Coronary artery (tissue), 2 donors: Measurements from ENCODE around the gene CHST10.

Experiments used
- DNase-seq: peaks from one replicate; pipeline ENCODE4 v3.0.0-alpha.2; 2017; ENCODE audit warnings: low spot score
- H3K27ac ChIP-seq, 2 donors: fragments of 200-600 bp; sonication (generic); one replicate each; pipeline ENCODE4 v1.5.1; 2016 to 2019
- H3K4me3 ChIP-seq: fragments of 200-600 bp; sonication (generic); 2 replicates; pipeline ENCODE4 v1.5.1; 2016; ENCODE audit warnings: mild to moderate bottlenecking, moderate library complexity
- TF ChIP-seq, protein P1 (sequence below): fragments of 200-600 bp; sonication (generic); IDR thresholded peaks from one replicate; pipeline ENCODE4 v1.5.1; 2019; ENCODE audit warnings: antibody characterized with exemption

Gene CHST10

DNA sequence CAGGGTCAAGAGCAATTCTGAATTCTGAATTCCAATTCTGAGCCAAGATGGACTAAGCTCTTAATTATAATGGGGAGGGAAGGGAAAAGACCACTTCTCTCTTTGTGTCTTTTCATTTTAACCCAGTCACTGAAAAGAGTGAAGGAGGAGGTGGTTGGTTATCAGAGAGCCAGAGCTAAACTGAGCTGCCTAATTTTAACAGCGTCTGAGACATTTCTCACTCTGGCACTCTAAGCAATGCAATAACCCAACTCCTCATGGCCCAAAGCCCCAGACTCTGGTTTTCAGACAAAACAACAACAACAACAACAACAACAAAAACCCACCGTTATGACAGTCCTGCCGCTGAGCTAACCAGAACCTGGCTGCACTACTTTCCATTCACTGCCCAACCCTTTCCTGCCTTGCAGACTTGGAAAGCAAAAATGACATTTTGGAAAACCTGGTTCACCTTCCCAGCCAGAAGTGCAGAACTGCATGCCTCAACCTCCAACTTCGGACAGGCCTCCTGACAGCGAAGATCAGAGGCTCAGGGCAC is 1.0 kb downstream of the CHST10 start:
- Histone ChIP-seq H3K4me3 (peak overlapping the region; percentile 82), H3K27ac (peak overlapping the region in 1 of 2 donors; percentile 79)
- no peak for DNase-seq
- TF ChIP-seq, protein P1, sequence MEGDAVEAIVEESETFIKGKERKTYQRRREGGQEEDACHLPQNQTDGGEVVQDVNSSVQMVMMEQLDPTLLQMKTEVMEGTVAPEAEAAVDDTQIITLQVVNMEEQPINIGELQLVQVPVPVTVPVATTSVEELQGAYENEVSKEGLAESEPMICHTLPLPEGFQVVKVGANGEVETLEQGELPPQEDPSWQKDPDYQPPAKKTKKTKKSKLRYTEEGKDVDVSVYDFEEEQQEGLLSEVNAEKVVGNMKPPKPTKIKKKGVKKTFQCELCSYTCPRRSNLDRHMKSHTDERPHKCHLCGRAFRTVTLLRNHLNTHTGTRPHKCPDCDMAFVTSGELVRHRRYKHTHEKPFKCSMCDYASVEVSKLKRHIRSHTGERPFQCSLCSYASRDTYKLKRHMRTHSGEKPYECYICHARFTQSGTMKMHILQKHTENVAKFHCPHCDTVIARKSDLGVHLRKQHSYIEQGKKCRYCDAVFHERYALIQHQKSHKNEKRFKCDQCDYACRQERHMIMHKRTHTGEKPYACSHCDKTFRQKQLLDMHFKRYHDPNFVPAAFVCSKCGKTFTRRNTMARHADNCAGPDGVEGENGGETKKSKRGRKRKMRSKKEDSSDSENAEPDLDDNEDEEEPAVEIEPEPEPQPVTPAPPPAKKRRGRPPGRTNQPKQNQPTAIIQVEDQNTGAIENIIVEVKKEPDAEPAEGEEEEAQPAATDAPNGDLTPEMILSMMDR = no peak

- TF ChIP-seq, protein P1 = no peak
These were observed 3.9 kb downstream of the CHST10 start for GRCh38 chr2:100413571-100413970.

GRCh38 chr2:100412881-100413321 is 4.6 kb downstream of the CHST10 start:
- TF ChIP-seq, protein P1 = no peak
- H3K4me3 ChIP-seq = no peak overlapping the region
- no peak overlapping the region for H3K27ac ChIP-seq
- DNase-seq = no peak

More at GRCh38 chr2:100413571-100413970, 3.9 kb downstream of the CHST10 start:
- Histone ChIP-seq H3K27ac (no peak overlapping the region), H3K4me3 (no peak overlapping the region)
- no peak for DNase-seq

DNA sequence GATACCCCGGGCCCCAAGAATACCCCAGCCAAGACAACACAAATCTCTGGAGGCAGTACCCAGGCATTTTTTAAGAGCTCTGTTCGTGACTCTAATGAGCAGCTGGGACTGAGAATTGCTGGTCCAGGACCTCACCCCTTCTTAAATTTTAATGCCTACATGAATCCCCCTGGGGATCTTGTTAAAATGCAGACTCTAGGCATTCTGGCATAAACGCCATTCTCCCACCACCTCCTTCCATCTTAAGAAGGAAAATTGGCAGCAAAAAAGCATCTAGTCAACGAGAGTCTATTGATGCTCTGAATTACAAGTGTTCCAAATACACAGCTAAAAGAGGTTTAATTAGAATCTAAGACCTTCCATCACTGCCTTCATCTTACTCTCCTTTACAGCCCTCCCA is 5.0 kb downstream of the CHST10 start:
- no peak for DNase-seq
- H3K4me3 ChIP-seq = no peak overlapping the region
- no peak overlapping the region for H3K27ac ChIP-seq
- TF ChIP-seq, protein P1 = no peak

GRCh38 chr2:100411841-100412292 is 5.6 kb downstream of the CHST10 start:
- Histone ChIP-seq H3K4me3 (no peak overlapping the region), H3K27ac (no peak overlapping the region)
- no peak for DNase-seq
- TF ChIP-seq, protein P1 = no peak

GRCh38 chr2:100409975-100410647 is 7.4 kb downstream of the CHST10 start:
- no peak overlapping the region for H3K27ac ChIP-seq
- TF ChIP-seq, protein P1 = no peak
- DNase-seq = peak; percentile 52
- no peak overlapping the region for H3K4me3 ChIP-seq

- TF ChIP-seq, protein P1 = no peak
- H3K27ac ChIP-seq = no peak overlapping the region
- peak; percentile 28 for DNase-seq
These were observed 8.0 kb downstream of the CHST10 start for GRCh38 chr2:100409461-100409860.

More at GRCh38 chr2:100409461-100409860, 8.0 kb downstream of the CHST10 start:
- no peak overlapping the region for H3K4me3 ChIP-seq
